PC-3 (cell line): Measurements from ENCODE around the gene SSH3.

Source experiments
- EZH2 ChIP-seq: fragments of 300-600 bp; sonication (generic); IDR thresholded peaks from one replicate; pipeline ENCODE4 v1.6.1; 2017; ENCODE audit warnings: antibody characterized with exemption, mild to moderate bottlenecking, low read length; ENCODE audit not compliant: unreplicated experiment
- EZH2phosphoT487 ChIP-seq: fragments of 300-600 bp; sonication (generic); IDR thresholded peaks from 2 replicates; pipeline ENCODE4 v1.6.1; 2018; ENCODE audit warnings: mild to moderate bottlenecking, antibody characterized with exemption, low read length, borderline replicate concordance
- TF ChIP-seq, protein P1 (sequence below): fragments of 300-600 bp; sonication (generic); conservative IDR thresholded peaks from 2 replicates; pipeline ENCODE4 v1.5.1; 2017; ENCODE audit warnings: antibody characterized with exemption, low read depth, mild to moderate bottlenecking, low read length

DNA sequence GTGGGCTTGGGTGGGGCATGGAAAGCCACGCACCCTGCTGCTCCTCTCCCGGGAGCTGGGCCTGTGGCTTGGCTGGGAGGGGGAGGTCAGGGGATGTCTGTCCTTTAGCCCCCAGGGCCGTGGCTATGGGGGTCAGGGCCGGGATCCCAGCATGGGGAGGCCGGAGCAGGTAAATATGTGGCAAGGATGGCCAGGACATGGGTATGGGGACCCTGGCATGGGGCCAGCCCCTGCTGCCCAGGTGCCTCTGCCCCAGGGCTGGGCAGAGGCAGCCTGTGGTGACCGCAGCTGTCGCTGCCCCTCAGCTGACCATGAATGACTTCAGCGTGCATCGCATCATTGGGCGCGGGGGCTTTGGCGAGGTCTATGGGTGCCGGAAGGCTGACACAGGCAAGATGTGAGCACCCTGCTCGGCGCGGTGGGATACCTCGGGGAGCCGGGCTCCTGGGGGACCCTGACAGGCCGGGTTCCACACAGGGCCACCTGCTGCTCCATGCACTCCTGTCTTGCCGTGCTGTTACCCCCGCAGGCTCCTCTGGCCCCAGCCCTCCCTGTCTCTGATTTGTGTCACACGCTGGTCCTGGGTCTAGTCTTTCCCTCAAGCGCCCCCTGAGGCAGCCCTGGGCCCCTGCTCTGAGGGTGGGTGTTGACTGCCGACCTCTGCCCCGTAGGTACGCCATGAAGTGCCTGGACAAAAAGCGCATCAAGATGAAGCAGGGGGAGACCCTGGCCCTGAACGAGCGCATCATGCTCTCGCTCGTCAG is 22.4 kb upstream of the SSH3 start:
- TF ChIP-seq, protein P1, sequence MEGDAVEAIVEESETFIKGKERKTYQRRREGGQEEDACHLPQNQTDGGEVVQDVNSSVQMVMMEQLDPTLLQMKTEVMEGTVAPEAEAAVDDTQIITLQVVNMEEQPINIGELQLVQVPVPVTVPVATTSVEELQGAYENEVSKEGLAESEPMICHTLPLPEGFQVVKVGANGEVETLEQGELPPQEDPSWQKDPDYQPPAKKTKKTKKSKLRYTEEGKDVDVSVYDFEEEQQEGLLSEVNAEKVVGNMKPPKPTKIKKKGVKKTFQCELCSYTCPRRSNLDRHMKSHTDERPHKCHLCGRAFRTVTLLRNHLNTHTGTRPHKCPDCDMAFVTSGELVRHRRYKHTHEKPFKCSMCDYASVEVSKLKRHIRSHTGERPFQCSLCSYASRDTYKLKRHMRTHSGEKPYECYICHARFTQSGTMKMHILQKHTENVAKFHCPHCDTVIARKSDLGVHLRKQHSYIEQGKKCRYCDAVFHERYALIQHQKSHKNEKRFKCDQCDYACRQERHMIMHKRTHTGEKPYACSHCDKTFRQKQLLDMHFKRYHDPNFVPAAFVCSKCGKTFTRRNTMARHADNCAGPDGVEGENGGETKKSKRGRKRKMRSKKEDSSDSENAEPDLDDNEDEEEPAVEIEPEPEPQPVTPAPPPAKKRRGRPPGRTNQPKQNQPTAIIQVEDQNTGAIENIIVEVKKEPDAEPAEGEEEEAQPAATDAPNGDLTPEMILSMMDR = no peak
- TF ChIP-seq EZH2phosphoT487 (no peak), EZH2 (no peak)
